Astrocyte of the cerebellum (primary cell): ENCODE results near the gene SLC34A3.

Experiments used
- DNase-seq: peaks from one replicate; pipeline ENCODE4 v3.0.0-alpha.2; 2011; ENCODE audit warnings: low read depth
- H3K4me3 ChIP-seq: 2 replicates; pipeline ENCODE4 v1.5.1; 2011; ENCODE audit warnings: mild to moderate bottlenecking, low read depth, low read length, moderate library complexity
- in situ Hi-C: cut with HindIII; loops from 2 replicates; pipeline ENCODE4 v1.10.0; 2017; ENCODE audit warnings: low sequenced_read_pairs
- TF ChIP-seq, protein P1 (sequence below): IDR thresholded peaks from 2 replicates; pipeline ENCODE4 v1.5.1; 2012; ENCODE audit warnings: low read length, low read depth, moderate library complexity, mild to moderate bottlenecking; ENCODE audit errors: missing control alignments

SLC34A3 gene

DNA sequence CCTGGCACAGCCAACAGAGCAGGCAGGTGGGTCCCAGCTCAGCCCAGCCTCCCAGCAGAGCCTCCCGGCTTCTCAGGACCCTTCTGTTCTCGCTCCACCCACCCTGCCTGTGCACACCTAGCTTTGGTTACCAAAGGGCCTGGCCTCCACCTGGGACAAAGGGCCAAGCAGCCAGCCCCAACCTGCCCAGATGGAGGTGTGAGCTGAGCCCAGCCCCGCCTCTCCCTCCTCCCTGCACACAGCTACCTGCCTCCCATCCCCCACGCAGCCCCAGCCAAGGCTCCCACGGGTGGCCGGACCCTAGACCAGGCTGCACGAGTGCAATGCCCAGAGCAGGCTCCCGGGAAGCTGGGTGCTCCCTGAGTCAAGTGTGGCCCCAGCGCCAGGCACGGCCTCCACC, 35.8 kb upstream of the SLC34A3 start:
- no peak for DNase-seq
- TF ChIP-seq, protein P1, sequence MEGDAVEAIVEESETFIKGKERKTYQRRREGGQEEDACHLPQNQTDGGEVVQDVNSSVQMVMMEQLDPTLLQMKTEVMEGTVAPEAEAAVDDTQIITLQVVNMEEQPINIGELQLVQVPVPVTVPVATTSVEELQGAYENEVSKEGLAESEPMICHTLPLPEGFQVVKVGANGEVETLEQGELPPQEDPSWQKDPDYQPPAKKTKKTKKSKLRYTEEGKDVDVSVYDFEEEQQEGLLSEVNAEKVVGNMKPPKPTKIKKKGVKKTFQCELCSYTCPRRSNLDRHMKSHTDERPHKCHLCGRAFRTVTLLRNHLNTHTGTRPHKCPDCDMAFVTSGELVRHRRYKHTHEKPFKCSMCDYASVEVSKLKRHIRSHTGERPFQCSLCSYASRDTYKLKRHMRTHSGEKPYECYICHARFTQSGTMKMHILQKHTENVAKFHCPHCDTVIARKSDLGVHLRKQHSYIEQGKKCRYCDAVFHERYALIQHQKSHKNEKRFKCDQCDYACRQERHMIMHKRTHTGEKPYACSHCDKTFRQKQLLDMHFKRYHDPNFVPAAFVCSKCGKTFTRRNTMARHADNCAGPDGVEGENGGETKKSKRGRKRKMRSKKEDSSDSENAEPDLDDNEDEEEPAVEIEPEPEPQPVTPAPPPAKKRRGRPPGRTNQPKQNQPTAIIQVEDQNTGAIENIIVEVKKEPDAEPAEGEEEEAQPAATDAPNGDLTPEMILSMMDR = no peak
- in situ Hi-C loops = no loop called here
- H3K4me3 ChIP-seq = no peak overlapping the region

DNA sequence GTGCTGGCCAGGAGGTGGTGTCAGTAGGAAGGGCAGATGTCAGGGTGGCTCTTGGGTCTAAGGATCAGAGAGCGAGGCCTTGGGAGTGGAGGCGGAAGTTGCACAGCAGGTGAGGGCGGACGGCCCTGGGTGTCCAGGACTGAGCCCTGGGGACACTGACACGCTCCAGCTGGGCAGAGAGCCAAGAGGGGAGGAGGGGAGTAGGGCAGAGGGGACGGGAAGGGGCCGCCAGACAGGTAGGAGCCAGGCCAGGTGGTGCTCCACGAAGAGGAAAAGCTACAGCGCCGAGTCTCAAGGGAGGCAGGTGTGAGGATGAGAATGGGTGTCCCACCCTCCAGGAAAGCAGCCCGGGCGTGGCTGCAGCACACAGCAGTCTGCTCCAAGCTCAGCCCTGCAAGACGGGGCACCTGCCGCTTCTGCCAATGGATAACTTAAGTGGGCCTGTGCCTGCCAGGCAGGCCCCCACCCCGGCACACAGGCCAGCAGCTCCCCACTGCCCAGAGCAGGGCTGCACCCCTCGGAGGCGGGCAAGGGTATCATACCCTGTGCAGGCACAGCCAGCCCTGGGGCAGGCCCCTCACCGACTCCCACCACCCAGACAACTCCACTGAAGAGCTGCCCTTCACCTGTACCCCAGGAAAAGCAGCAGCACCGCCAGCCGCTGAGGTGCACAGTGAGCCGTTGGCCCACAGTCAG, 35.0 kb upstream of the SLC34A3 start:
- no peak overlapping the region for H3K4me3 ChIP-seq
- TF ChIP-seq, protein P1 = no peak

DNA sequence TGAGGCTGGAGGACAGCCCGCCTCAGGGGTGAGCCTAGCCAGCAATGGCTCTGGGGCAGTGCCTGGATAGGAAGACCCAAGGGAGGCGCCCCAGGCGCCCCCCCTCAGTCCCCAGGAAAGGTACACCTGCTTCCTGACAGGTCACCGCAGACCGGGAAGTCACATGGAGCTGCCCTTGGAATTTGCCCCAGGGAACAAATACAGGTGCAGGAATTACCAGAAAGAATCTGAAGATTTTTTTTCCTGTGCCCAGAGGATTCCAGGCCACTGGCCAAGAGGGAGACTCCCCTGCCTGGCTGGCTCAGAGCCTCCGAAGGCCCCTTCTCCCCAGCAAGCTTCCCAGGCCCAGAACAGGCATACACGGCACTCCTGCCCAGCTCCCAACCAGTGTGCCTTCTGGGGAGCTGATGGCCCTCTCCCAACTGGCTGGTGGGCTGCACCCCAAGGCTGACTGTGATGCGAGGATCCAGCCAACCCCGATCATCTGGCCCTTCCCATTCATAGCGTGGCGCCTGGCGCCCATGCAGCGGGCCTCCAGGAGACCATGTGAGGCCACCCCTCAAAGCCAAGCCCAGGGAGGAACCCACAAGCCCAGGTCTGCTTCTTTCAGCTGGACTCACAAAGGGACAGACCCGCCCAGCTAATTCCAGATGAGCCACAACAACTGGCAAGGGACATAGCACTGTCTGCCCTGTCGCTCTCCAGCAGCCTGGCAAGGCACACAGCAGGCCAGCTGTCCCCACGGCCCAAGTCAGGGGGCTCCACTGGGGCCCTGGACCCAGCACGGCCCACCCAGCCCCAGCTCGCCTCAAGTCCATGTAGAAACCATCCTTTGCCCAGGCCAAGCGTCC, 32.4 kb upstream of the SLC34A3 start:
- no peak for DNase-seq
- TF ChIP-seq, protein P1 = no peak
- in situ Hi-C loops = no loop called here

More for the DNA sequence above, 35.0 kb upstream of the SLC34A3 start:
- DNase-seq = no peak
- in situ Hi-C loops = no loop called here

GRCh38 chr9:137198902-137199283, 31.8 kb upstream of the SLC34A3 start:
- TF ChIP-seq, protein P1 = no peak
- in situ Hi-C loops = no loop called here
- DNase-seq = no peak
- peak overlapping the region; percentile 41 for H3K4me3 ChIP-seq

More for the DNA sequence above, 32.4 kb upstream of the SLC34A3 start:
- no peak overlapping the region for H3K4me3 ChIP-seq

GRCh38 chr9:137199411-137200121, 31.1 kb upstream of the SLC34A3 start:
- H3K4me3 ChIP-seq = peak overlapping the region; percentile 41
- DNase-seq = no peak
- in situ Hi-C loops = no loop called here
- TF ChIP-seq, protein P1 = no peak
